SK-N-MC (cell line): ENCODE data around the gene SRCIN1.

Experiments
- EZH2 ChIP-seq: fragments of 200-600 bp; sonication (generic); IDR thresholded peaks from one replicate; pipeline ENCODE4 v1.6.1; 2017; ENCODE audit warnings: antibody characterized with exemption
- POLR2AphosphoS5 ChIP-seq: IDR thresholded peaks from 2 replicates; pipeline ENCODE4 v1.6.1; 2012; ENCODE audit warnings: mild to moderate bottlenecking, low read depth, low read length, borderline replicate concordance

- TF ChIP-seq POLR2AphosphoS5 (no peak), EZH2 (no peak)
These were observed 1.8 kb downstream of the SRCIN1 start for GRCh38 chr17:38603786-38604478.
